Ammon's horn (tissue), 1 donor: Measurements from ENCODE around the gene SEPTIN14.
"Not testable (repeated sequence)": the region's sequence is repeated elsewhere in the genome, so short reads cannot be mapped to it uniquely, and the experiment has no call there.

Experiments used
- DNase-seq: peaks from one replicate; pipeline ENCODE4 v3.0.0-alpha.2; 2016; ENCODE audit warnings: low spot score

SEPTIN14 gene

GRCh38 chr7:55784151-55784550, 78.4 kb downstream of the SEPTIN14 start:
- DNase-seq, result no peak

GRCh38 chr7:55778631-55779030, 83.9 kb downstream of the SEPTIN14 start:
- DNase-seq, result no peak

GRCh38 chr7:55776196-55776595, 86.4 kb downstream of the SEPTIN14 start:
- no peak for DNase-seq

GRCh38 chr7:55775051-55775420, 87.5 kb downstream of the SEPTIN14 start:
- DNase-seq, result no peak

GRCh38 chr7:55774327-55775050, 88.1 kb downstream of the SEPTIN14 start:
- peak; percentile 71 for DNase-seq

GRCh38 chr7:55770778-55771177, 91.8 kb downstream of the SEPTIN14 start:
- no peak for DNase-seq

- DNase-seq, result not testable (repeated sequence)
Observed at GRCh38 chr7:55753274-55753862, 109.2 kb downstream of the SEPTIN14 start.

- not testable (repeated sequence) for DNase-seq
Observed at GRCh38 chr7:55744706-55745105, 117.8 kb downstream of the SEPTIN14 start.
